HUES48 (cell line): Measurements from ENCODE around the gene EFCAB6.

Experiments used
- H3K27ac ChIP-seq: one replicate; pipeline ENCODE4 v1.7.0; 2013; ENCODE audit warnings: low read depth, low read length, inconsistent platforms
- H3K27me3 ChIP-seq: 2 replicates; pipeline ENCODE4 v1.6.1; 2013; ENCODE audit warnings: mild to moderate bottlenecking, low read length; ENCODE audit not compliant: control insufficient read depth, insufficient read depth
- H3K36me3 ChIP-seq: 2 replicates; pipeline ENCODE4 v1.6.1; 2013; ENCODE audit warnings: low read length; ENCODE audit not compliant: control insufficient read depth, insufficient read depth
- H3K4me1 ChIP-seq: 2 replicates; pipeline ENCODE4 v1.6.1; 2013; ENCODE audit warnings: mild to moderate bottlenecking, low read length; ENCODE audit not compliant: control insufficient read depth, insufficient read depth
- H3K4me3 ChIP-seq: 2 replicates; pipeline ENCODE4 v1.5.1; 2013; ENCODE audit warnings: mild to moderate bottlenecking, low read depth, low read length
- H3K9ac ChIP-seq: 2 replicates; pipeline ENCODE4 v1.6.1; 2013; ENCODE audit warnings: mild to moderate bottlenecking, low read depth, low read length, moderate library complexity
- H3K9me3 ChIP-seq: 2 replicates; pipeline ENCODE4 v1.6.1; 2013; ENCODE audit warnings: low read length; ENCODE audit not compliant: control insufficient read depth, insufficient read depth

The EFCAB6 gene

GRCh38 chr22:43516996-43517635 lies 295.0 kb downstream of the EFCAB6 start:
- no peak overlapping the region for H3K27ac ChIP-seq
- no peaks in the 10 kb centered on the region for H3K4me1 ChIP-seq
- no peaks in the 10 kb centered on the region for H3K9me3 ChIP-seq
- H3K27me3 ChIP-seq: no peaks in the 10 kb centered on the region
- no peaks in the 10 kb centered on the region for H3K36me3 ChIP-seq
- H3K4me3 ChIP-seq: no peak overlapping the region
- no peak overlapping the region for H3K9ac ChIP-seq

DNA sequence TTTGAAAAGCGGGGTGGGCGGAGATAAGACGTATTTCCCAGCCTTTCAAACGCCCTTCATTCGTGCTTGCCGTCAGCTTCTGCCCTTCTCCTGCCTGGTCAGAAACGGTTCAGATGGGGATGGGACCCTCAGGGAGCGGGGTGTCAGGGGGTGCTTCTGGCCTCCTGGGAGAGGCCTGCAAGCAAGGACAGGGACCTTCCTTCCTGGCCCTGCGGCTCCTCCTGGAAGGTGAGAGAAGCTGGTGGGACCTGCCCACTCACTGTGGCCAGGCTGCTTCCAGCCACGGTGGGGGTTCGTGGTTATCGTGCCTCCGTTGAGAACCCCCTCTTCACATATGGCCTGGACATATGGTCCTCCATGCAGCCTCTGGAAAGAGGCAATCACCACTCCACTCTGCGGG lies 295.7 kb downstream of the EFCAB6 start:
- no peaks in the 10 kb centered on the region for H3K36me3 ChIP-seq
- no peaks in the 10 kb centered on the region for H3K9me3 ChIP-seq
- no peak overlapping the region for H3K27ac ChIP-seq
- H3K4me3 ChIP-seq: no peak overlapping the region
- H3K9ac ChIP-seq: no peak overlapping the region
- no peaks in the 10 kb centered on the region for H3K27me3 ChIP-seq
- H3K4me1 ChIP-seq: no peaks in the 10 kb centered on the region

- Histone ChIP-seq H3K27me3 (no peaks in the 10 kb centered on the region), H3K4me3 (no peak overlapping the region), H3K36me3 (no peaks in the 10 kb centered on the region), H3K9me3 (no peaks in the 10 kb centered on the region), H3K9ac (no peak overlapping the region), H3K27ac (no peak overlapping the region), H3K4me1 (no peaks in the 10 kb centered on the region)
These were observed 296.2 kb downstream of the EFCAB6 start for GRCh38 chr22:43515902-43516301.

- Histone ChIP-seq H3K27me3 (no peaks in the 10 kb centered on the region), H3K36me3 (no peaks in the 10 kb centered on the region), H3K4me1 (no peaks in the 10 kb centered on the region), H3K9me3 (no peaks in the 10 kb centered on the region), H3K9ac (no peak overlapping the region), H3K4me3 (no peak overlapping the region), H3K27ac (no peak overlapping the region)
These were observed 296.7 kb downstream of the EFCAB6 start for GRCh38 chr22:43515411-43515810.

- H3K4me1 ChIP-seq: no peaks in the 10 kb centered on the region
- no peak overlapping the region for H3K4me3 ChIP-seq
- H3K9ac ChIP-seq: no peak overlapping the region
- H3K9me3 ChIP-seq: no peaks in the 10 kb centered on the region
- no peaks in the 10 kb centered on the region for H3K36me3 ChIP-seq
- no peaks in the 10 kb centered on the region for H3K27me3 ChIP-seq
- no peak overlapping the region for H3K27ac ChIP-seq
These were observed 297.5 kb downstream of the EFCAB6 start for GRCh38 chr22:43514476-43515157.

DNA sequence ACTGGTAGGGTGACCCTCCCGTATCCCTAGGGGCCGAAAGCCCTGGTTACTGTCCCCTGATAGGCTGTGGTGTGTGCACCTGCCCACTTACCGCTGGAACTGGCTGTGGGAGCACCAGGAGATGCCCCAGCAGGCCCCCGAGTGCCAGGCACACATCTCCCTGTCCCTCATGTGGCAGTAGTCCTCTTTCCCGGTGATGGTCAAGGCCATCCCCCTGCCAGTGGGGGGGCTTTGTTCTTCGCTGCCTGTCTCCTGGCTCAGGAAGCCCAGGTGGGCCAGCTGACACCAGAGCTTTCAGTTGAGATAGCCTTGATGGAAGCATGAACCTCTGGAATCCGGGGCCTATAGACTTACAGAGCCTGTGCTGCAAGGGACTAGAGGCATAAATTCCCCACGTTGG lies 299.8 kb downstream of the EFCAB6 start:
- Histone ChIP-seq H3K9me3 (no peaks in the 10 kb centered on the region), H3K4me1 (no peaks in the 10 kb centered on the region), H3K27ac (no peak overlapping the region), H3K4me3 (no peak overlapping the region), H3K9ac (no peak overlapping the region), H3K36me3 (no peaks in the 10 kb centered on the region), H3K27me3 (no peaks in the 10 kb centered on the region)

DNA sequence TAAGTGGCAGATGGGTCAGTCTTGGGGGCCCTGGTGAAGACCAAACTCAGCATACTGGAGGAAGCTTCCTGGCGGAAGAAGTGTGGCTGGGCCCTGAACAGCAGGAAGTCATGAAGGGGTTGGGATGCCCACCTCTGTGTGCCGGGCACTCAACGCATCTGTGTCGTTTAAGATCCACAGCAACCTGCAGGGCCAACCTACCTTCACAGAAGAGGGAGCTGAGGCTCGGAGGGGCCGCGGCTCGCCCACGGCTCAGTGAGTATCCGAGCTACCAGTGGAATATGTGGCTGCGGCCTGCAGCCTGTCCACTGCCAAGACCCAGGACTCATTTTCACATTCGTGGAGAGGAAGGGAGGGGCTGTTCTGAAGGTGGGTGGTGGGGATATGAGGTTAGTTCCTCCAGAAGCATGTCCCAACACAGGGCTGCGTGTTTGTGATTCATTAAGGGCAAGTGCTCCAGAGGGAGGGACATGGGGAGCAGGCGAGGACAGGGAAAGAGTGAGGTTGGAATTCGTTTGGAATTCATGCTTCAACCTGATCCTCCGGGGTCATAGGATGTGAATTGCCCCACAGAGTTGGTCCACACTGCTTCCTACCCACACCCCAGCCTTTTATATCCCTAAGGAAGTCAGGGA lies 300.7 kb downstream of the EFCAB6 start:
- Histone ChIP-seq H3K4me1 (no peaks in the 10 kb centered on the region), H3K9me3 (no peaks in the 10 kb centered on the region), H3K27me3 (no peaks in the 10 kb centered on the region), H3K36me3 (no peaks in the 10 kb centered on the region), H3K9ac (no peak overlapping the region), H3K27ac (no peak overlapping the region), H3K4me3 (no peak overlapping the region)

GRCh38 chr22:43510281-43511070 lies 301.6 kb downstream of the EFCAB6 start:
- H3K9me3 ChIP-seq: no peaks in the 10 kb centered on the region

GRCh38 chr22:43509337-43509736 lies 302.8 kb downstream of the EFCAB6 start:
- Histone ChIP-seq H3K4me1 (no peaks in the 10 kb centered on the region), H3K9me3 (no peaks in the 10 kb centered on the region; the same call in 1 of the 2 replicates), H3K27me3 (no peaks in the 10 kb centered on the region), H3K4me3 (no peak overlapping the region), H3K27ac (no peak overlapping the region), H3K36me3 (no peaks in the 10 kb centered on the region), H3K9ac (no peak overlapping the region)

More at GRCh38 chr22:43510281-43511070, 301.6 kb downstream of the EFCAB6 start:
- no peaks in the 10 kb centered on the region for H3K27me3 ChIP-seq
- no peaks in the 10 kb centered on the region for H3K36me3 ChIP-seq
- H3K4me1 ChIP-seq: no peaks in the 10 kb centered on the region
- H3K9ac ChIP-seq: no peak overlapping the region
- no peak overlapping the region for H3K27ac ChIP-seq
- no peak overlapping the region for H3K4me3 ChIP-seq

DNA sequence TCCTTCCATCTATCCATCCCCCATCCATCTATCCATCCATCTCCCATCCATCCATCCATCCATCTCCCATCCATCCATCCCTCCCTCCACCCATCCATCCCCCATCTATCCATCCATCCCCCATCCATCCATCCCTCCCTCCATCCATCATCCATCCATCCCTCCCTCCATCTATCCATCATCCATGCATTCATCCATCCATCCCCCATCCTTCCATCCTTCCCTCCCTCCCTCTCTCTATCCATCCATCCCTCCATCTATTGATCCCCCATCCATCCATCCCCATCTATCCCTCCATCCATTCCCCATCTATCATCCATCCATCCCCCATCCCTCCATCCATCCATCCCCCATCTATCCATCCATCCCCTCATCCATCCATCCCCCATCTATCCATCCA lies 303.6 kb downstream of the EFCAB6 start:
- Histone ChIP-seq H3K9ac (no peak overlapping the region), H3K4me3 (no peak overlapping the region), H3K36me3 (no peaks in the 10 kb centered on the region), H3K4me1 (no peaks in the 10 kb centered on the region), H3K27ac (no peak overlapping the region), H3K9me3 (no peaks in the 10 kb centered on the region; the same call in 1 of the 2 replicates), H3K27me3 (no peaks in the 10 kb centered on the region)
